A673 (cell line): ENCODE data around the gene SLC22A1. TPM values are rescaled to one million over a fixed set of nuclear protein-coding genes. Genes with fewer than 3 reads are reported as not detected.

Experiments
- Bru-seq: library from RNA; stranded (reverse); fragments of 400-500 nt; gene quantifications from one replicate; lab custom pipeline; 2021; lab: Mats Ljungman, UMichigan
- BruChase-seq, 2 experiments: library from RNA; stranded (reverse); fragments of 400-500 nt; gene quantifications; one replicate each; lab custom pipeline; 2021; lab: Mats Ljungman, UMichigan
- BruUV-seq: library from RNA; stranded (reverse); fragments of 400-500 nt; replicated peaks from 2 replicates; lab custom pipeline; 2021; lab: Mats Ljungman, UMichigan
- CTCF ChIA-PET: fragments of 300-600 bp; sonication (Branson Sonifier 250); formaldehyde crosslinking; loops from one replicate; lab custom pipeline; 2022; ENCODE audit warnings: antibody characterized with exemption; lab: Charles Lee
- POLR2A ChIA-PET: fragments of 300-600 bp; sonication (Branson Sonifier 250); formaldehyde crosslinking; loops from one replicate; lab custom pipeline; 2022; ENCODE audit warnings: antibody characterized with exemption; ENCODE audit not compliant: low non-redundant PET; lab: Charles Lee
- DNase-seq: peaks from one replicate; pipeline ENCODE4 v3.0.0-alpha.2; 2015; ENCODE audit warnings: low spot score
- H3K27ac ChIP-seq: fragments of 200-600 bp; sonication (generic); 2 replicates; pipeline ENCODE4 v1.5.1; 2016; ENCODE audit warnings: mixed run types, low read depth, mild to moderate bottlenecking, mixed read lengths, antibody characterized with exemption, low read length; ENCODE audit not compliant: poor library complexity, severe bottlenecking
- H3K27me3 ChIP-seq: fragments of 200-600 bp; sonication (generic); replicated peaks from 2 replicates; pipeline ENCODE4 v1.6.1; 2017; ENCODE audit warnings: mixed run types, low read depth, mild to moderate bottlenecking, mixed read lengths, antibody characterized with exemption, low read length; ENCODE audit not compliant: insufficient read depth, poor library complexity
- H3K36me3 ChIP-seq: fragments of 200-600 bp; sonication (generic); 2 replicates; pipeline ENCODE4 v1.6.1; 2016; ENCODE audit warnings: mixed run types, mild to moderate bottlenecking, mixed read lengths, antibody characterized with exemption, low read length; ENCODE audit not compliant: insufficient read depth, poor library complexity, severe bottlenecking
- H3K4me1 ChIP-seq: fragments of 200-600 bp; sonication (generic); 2 replicates; pipeline ENCODE4 v1.6.1; 2017; ENCODE audit warnings: mixed run types, mild to moderate bottlenecking, mixed read lengths, antibody characterized with exemption, low read length; ENCODE audit not compliant: insufficient read depth, poor library complexity, severe bottlenecking
- H3K4me3 ChIP-seq: fragments of 200-600 bp; sonication (generic); 2 replicates; pipeline ENCODE4 v1.5.1; 2016; ENCODE audit warnings: low read depth, mixed run types, mild to moderate bottlenecking, mixed read lengths, low read length; ENCODE audit not compliant: poor library complexity, severe bottlenecking
- H3K9me3 ChIP-seq: fragments of 200-600 bp; sonication (generic); 2 replicates; pipeline ENCODE4 v1.6.1; 2016; ENCODE audit warnings: mixed run types, low read depth, mild to moderate bottlenecking, mixed read lengths, antibody characterized with exemption, low read length; ENCODE audit not compliant: poor library complexity, severe bottlenecking
- CTCF ChIP-seq: fragments of 300-800, 200-600 bp; sonication (generic); conservative IDR thresholded peaks from 2 replicates; pipeline ENCODE4 v1.5.1; 2017; ENCODE audit warnings: low read depth, mild to moderate bottlenecking, antibody characterized with exemption, low read length, moderate library complexity, mixed read lengths
- EZH2 ChIP-seq: fragments of 200-600 bp; sonication (generic); IDR thresholded peaks from 2 replicates; pipeline ENCODE4 v1.6.1; 2017; ENCODE audit warnings: borderline replicate concordance, low read depth, mild to moderate bottlenecking, mixed read lengths, antibody characterized with exemption, low read length; ENCODE audit not compliant: poor library complexity, severe bottlenecking
- intact Hi-C: fragments of 100-400 bp; cut with micrococcal nuclease; formaldehyde crosslinking; loops from one replicate; pipeline ENCODE4 v1.10.0; 2022; ENCODE audit not compliant: unreplicated experiment
- long read RNA-seq: library from polyadenylated mRNA; stranded (forward); transcript quantifications from one replicate; pipeline ENCODE4 v2.0.0, GENCODE V29; 2022
- total RNA-seq: library from RNA; stranded (reverse); gene quantifications from 2 replicates; pipeline ENCODE4 v1.2.3, GENCODE V29; 2021

SLC22A1 gene
- total RNA-seq (1.6 and 3.3 TPM in 2 replicates), Bru-seq, nascent RNA (percentile 64 among the genes with signal in this experiment), BruChase-seq, experiment 1, labeled RNA remaining after a 2-hour chase (percentile 54 among the genes with signal in this experiment), BruChase-seq, experiment 2, labeled RNA remaining after a 6-hour chase (percentile 62 among the genes with signal in this experiment)
- long read RNA-seq, partial matches to known transcripts: 0 of 1 reads
- long read RNA-seq, other reads (novel, unspliced or antisense): 1 of 1 reads

GRCh38 chr6:160121558-160121957 lies at the start of gene SLC22A1:
SLC22A1 (plus strand) TSS chr6:160121815; CDS start chr6:160121936, 121 bp downstream.
- no TSS peak for BruUV-seq

GRCh38 chr6:160073272-160073671 lies 48.3 kb upstream of the SLC22A1 start:
- intact Hi-C loops: no loop called here
- H3K4me1 ChIP-seq: no peaks in the 10 kb centered on the region
- H3K27ac ChIP-seq: no peak overlapping the region
- TF ChIP-seq EZH2: no peak
- TF ChIP-seq CTCF: no peak
- no peak for DNase-seq
- POLR2A ChIA-PET: no interaction called here
- H3K4me3 ChIP-seq: no peak overlapping the region
- no TSS peak for BruUV-seq
- CTCF ChIA-PET: no interaction called here
- H3K27me3 ChIP-seq: no peaks in the 10 kb centered on the region
- H3K9me3 ChIP-seq: no peaks in the 10 kb centered on the region
- H3K36me3 ChIP-seq: peaks cover 60% of the 10 kb centered on the region

More at GRCh38 chr6:160121558-160121957, at the start of gene SLC22A1:
- no peak within 1 kb of the TSS for H3K4me3 ChIP-seq
- H3K27ac ChIP-seq: no peak within 1 kb of the TSS
- H3K9me3 ChIP-seq: no peaks in the 10 kb centered on the region
- no peaks in the 10 kb centered on the region for H3K4me1 ChIP-seq
- ChIA-PET POLR2A (no interaction called here), CTCF (no interaction called here)
- no peaks in the 10 kb centered on the region for H3K27me3 ChIP-seq
- H3K36me3 ChIP-seq: no peaks in the 10 kb centered on the region
- intact Hi-C loops: no loop called here
- no peak for TF ChIP-seq CTCF
- TF ChIP-seq EZH2: no peak
- DNase-seq: no peak

- TF ChIP-seq CTCF (no peak), EZH2 (no peak)
- no TSS peak for BruUV-seq
- Histone ChIP-seq H3K9me3 (no peaks in the 10 kb centered on the region), H3K4me3 (no peak overlapping the region), H3K27me3 (no peaks in the 10 kb centered on the region), H3K4me1 (no peaks in the 10 kb centered on the region), H3K36me3 (peaks cover 64% of the 10 kb centered on the region), H3K27ac (no peak overlapping the region)
- intact Hi-C loops: no loop called here
- DNase-seq: no peak
- ChIA-PET CTCF (no interaction called here), POLR2A (no interaction called here)
These were observed 45.6 kb upstream of the SLC22A1 start for GRCh38 chr6:160076009-160076408.
